Uterus (tissue), 4 donors: ENCODE data around the gene BRSK2. TPM values are rescaled to one million over a fixed set of nuclear protein-coding genes. Genes with fewer than 3 reads are reported as not detected.

Experiments used
- DNase-seq, 2 donors: peaks; one replicate each; pipeline ENCODE4 v3.0.0-alpha.2; 2019 to 2020
- H3K27ac ChIP-seq, 2 donors: fragments of 200-600 bp; sonication (generic); 1 replicate in 1 of 2; 2 replicates in 1 of 2; pipeline ENCODE4 v1.5.1; 2016 to 2018
- H3K27me3 ChIP-seq, 2 donors: fragments of 200-600 bp; sonication (generic); one replicate each; pipeline ENCODE4 v1.5.1; 2018 to 2019; ENCODE audit warnings: control low read depth in 1 of 2
- H3K36me3 ChIP-seq, 2 donors: fragments of 200-600 bp; sonication (generic); one replicate each; pipeline ENCODE4 v1.5.1; 2019; ENCODE audit warnings: control low read depth in 1 of 2
- H3K4me1 ChIP-seq, 2 donors: fragments of 200-600 bp; sonication (generic); one replicate each; pipeline ENCODE4 v1.5.1; 2018 to 2019; ENCODE audit warnings: control low read depth in 1 of 2
- H3K4me3 ChIP-seq, 2 donors: fragments of 200-600 bp; sonication (generic); 1 replicate in 1 of 2; 2 replicates in 1 of 2; pipeline ENCODE4 v1.5.1; 2018 to 2019; ENCODE audit warnings: mild to moderate bottlenecking in 1 of 2
- H3K9me3 ChIP-seq, 2 donors: fragments of 200-600 bp; sonication (generic); one replicate each; pipeline ENCODE4 v1.5.1; 2019; ENCODE audit warnings: control low read depth in 1 of 2
- CTCF ChIP-seq, 4 experiments: fragments of 200-600 bp in 2 of 4; fragments of 450-650 bp in 2 of 4; sonication (generic) in 2 of 4; IDR thresholded peaks; one replicate each; pipeline ENCODE4 v1.5.1; 2016 to 2019; ENCODE audit warnings: antibody characterized with exemption in 4 of 4, mild to moderate bottlenecking in 2 of 4, moderate library complexity in 1 of 4
- POLR2A ChIP-seq, 2 donors: fragments of 450-650 bp; IDR thresholded peaks; one replicate each; pipeline ENCODE4 v1.6.1; 2016; ENCODE audit warnings: antibody characterized with exemption in 2 of 2, mild to moderate bottlenecking in 1 of 2, moderate library complexity in 1 of 2
- intact Hi-C: fragments of 100-400 bp; cut with DNase I; formaldehyde crosslinking; loops from one replicate; pipeline ENCODE4 v1.15.1; 2023; ENCODE audit warnings: low total_unique reads
- total RNA-seq, 4 donors: library from RNA; depleted of rRNA in 3 of 4; stranded (reverse); fragments of >200 nt in 3 of 4; gene quantifications; one replicate each; pipeline versions ENCODE4 v1.1.0 to v1.2.4, GENCODE V29; 2014 to 2023
- donor health status: DM: yes; HTN: yes; CAD: no.

The BRSK2 gene
- total RNA-seq, 4 donors from 2014 or later: 1.5 to 2.2 TPM; not detected in 2

GRCh38 chr11:1389103-1389931 is 417 bp upstream of the BRSK2 start:
- peaks cover 4 to 10% of the 10 kb centered on the region in 2 donors for H3K4me1 ChIP-seq
- TF ChIP-seq POLR2A (IDR thresholded peaks at IDR 0.05) (peak in 1 of 2 donors; percentile 34), CTCF (IDR thresholded peaks at IDR 0.05) (peak in 3 of 4 experiments; percentile 23 to 57 (median 35))
- peaks cover 22 to 28% of the 10 kb centered on the region in 2 donors for H3K27me3 ChIP-seq
- peak overlapping the region; percentile 30 to 49 for H3K4me3 ChIP-seq
- peak; percentile 97 to 98 for DNase-seq
- H3K9me3 ChIP-seq: no peaks in the 10 kb centered on the region
- intact Hi-C loops: no loop called here
- no peaks in the 10 kb centered on the region for H3K36me3 ChIP-seq
- peak overlapping the region in 1 of 2 donors; percentile 60 for H3K27ac ChIP-seq

- peaks cover 22 to 28% of the 10 kb centered on the region in 2 donors for H3K27me3 ChIP-seq
- no peak overlapping the region for H3K27ac ChIP-seq
- no peak for TF ChIP-seq POLR2A (IDR thresholded peaks at IDR 0.05)
- TF ChIP-seq CTCF (IDR thresholded peaks at IDR 0.05): no peak
- no peaks in the 10 kb centered on the region for H3K9me3 ChIP-seq
- no peaks in the 10 kb centered on the region for H3K36me3 ChIP-seq
- no peak overlapping the region for H3K4me3 ChIP-seq
- peaks cover 4 to 10% of the 10 kb centered on the region in 2 donors for H3K4me1 ChIP-seq
- DNase-seq: no peak
- intact Hi-C loops: no loop called here
Measured at GRCh38 chr11:1390569-1391164, 933 bp downstream of the BRSK2 start.

- TF ChIP-seq POLR2A (IDR thresholded peaks at IDR 0.05) (no peak), CTCF (IDR thresholded peaks at IDR 0.05) (no peak)
- H3K27me3 ChIP-seq: peaks cover 22 to 28% of the 10 kb centered on the region in 2 donors
- H3K36me3 ChIP-seq: no peaks in the 10 kb centered on the region
- no peaks in the 10 kb centered on the region for H3K9me3 ChIP-seq
- no peak overlapping the region for H3K27ac ChIP-seq
- no peak overlapping the region for H3K4me3 ChIP-seq
- H3K4me1 ChIP-seq: peaks cover 4 to 10% of the 10 kb centered on the region in 2 donors
- intact Hi-C loops: no loop called here
- DNase-seq: no peak
Measured at GRCh38 chr11:1391165-1392075, 1.7 kb downstream of the BRSK2 start.

GRCh38 chr11:1392111-1392510 is 2.4 kb downstream of the BRSK2 start:
- Histone ChIP-seq H3K27me3 (peaks cover 22 to 28% of the 10 kb centered on the region in 2 donors), H3K4me1 (peaks cover 4 to 10% of the 10 kb centered on the region in 2 donors), H3K27ac (no peak overlapping the region), H3K36me3 (no peaks in the 10 kb centered on the region), H3K4me3 (no peak overlapping the region), H3K9me3 (no peaks in the 10 kb centered on the region)
- DNase-seq: no peak
- no peak for TF ChIP-seq CTCF (IDR thresholded peaks at IDR 0.05)
- no peak for TF ChIP-seq POLR2A (IDR thresholded peaks at IDR 0.05)
- intact Hi-C loops: no loop called here
